Astrocyte (in vitro differentiated cells and primary cell): ENCODE measurements around the gene ALKBH2.

Experiments used
- EZH2 ChIP-seq: IDR thresholded peaks from 2 replicates; pipeline ENCODE4 v1.6.1; 2012; ENCODE audit warnings: mild to moderate bottlenecking, low read length, inconsistent platforms; ENCODE audit not compliant: insufficient read depth
- TF ChIP-seq, protein P1 (sequence below): IDR thresholded peaks from 2 replicates; pipeline ENCODE4 v1.5.1; 2011; ENCODE audit warnings: low read depth, mild to moderate bottlenecking, inconsistent platforms, low read length, moderate library complexity; ENCODE audit not compliant: insufficient read depth

DNA sequence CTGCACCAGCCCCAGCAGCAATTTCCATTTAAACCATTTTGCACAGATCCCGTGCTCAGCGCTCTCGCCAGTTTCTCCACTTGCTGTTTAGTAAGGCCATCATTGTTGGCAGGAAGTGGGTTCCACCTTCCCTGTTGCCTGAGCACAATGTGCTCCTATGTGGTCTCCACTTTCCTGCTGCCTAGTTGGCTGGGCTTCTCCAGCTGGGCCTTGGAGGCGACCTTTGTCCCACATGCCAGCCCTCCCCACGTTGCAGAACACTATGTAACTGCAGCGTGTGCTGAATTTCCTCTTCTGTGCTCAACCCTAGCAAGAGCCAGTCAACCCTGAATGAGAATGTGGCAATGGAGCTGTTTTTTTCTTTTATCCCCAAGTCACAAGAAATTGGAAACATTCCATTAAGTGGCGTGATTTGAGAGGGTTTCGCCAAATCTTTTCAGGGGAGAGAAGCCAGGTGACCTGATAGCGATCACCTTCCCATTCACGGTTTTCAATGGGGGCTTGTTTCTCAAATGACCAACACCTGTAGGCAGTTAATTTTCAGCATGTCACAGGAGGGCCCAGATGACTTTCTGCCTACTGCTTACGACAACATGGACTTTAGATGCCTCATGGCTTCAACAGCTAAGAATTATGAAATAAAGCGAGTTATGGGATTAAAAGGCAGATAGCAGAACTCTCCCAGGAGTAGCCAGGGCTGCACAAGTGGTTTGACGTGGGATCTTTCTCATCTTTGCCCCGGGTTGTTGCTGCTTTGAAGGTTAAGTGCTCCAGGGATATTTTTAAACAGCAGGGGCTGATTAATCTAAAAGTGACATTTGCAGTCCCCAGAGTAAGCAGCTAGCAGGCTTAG lies 22.7 kb upstream of the ALKBH2 start, which contains the start of gene ACACB:
- TF ChIP-seq, protein P1, sequence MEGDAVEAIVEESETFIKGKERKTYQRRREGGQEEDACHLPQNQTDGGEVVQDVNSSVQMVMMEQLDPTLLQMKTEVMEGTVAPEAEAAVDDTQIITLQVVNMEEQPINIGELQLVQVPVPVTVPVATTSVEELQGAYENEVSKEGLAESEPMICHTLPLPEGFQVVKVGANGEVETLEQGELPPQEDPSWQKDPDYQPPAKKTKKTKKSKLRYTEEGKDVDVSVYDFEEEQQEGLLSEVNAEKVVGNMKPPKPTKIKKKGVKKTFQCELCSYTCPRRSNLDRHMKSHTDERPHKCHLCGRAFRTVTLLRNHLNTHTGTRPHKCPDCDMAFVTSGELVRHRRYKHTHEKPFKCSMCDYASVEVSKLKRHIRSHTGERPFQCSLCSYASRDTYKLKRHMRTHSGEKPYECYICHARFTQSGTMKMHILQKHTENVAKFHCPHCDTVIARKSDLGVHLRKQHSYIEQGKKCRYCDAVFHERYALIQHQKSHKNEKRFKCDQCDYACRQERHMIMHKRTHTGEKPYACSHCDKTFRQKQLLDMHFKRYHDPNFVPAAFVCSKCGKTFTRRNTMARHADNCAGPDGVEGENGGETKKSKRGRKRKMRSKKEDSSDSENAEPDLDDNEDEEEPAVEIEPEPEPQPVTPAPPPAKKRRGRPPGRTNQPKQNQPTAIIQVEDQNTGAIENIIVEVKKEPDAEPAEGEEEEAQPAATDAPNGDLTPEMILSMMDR = no peak
- TF ChIP-seq EZH2 = no peak
